ENCODE measurements around the gene CEP128.

- TF ChIP-seq, protein P1, sequence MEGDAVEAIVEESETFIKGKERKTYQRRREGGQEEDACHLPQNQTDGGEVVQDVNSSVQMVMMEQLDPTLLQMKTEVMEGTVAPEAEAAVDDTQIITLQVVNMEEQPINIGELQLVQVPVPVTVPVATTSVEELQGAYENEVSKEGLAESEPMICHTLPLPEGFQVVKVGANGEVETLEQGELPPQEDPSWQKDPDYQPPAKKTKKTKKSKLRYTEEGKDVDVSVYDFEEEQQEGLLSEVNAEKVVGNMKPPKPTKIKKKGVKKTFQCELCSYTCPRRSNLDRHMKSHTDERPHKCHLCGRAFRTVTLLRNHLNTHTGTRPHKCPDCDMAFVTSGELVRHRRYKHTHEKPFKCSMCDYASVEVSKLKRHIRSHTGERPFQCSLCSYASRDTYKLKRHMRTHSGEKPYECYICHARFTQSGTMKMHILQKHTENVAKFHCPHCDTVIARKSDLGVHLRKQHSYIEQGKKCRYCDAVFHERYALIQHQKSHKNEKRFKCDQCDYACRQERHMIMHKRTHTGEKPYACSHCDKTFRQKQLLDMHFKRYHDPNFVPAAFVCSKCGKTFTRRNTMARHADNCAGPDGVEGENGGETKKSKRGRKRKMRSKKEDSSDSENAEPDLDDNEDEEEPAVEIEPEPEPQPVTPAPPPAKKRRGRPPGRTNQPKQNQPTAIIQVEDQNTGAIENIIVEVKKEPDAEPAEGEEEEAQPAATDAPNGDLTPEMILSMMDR (IDR thresholded peaks at IDR 0.05; ENCODE audit: low read depth, low read length, poor library complexity, severe bottlenecking): no peak
- TF ChIP-seq EZH2phosphoT487 (IDR thresholded peaks at IDR 0.05; ENCODE audit: borderline replicate concordance, low read length): no peak
Observed at GRCh38 chr14:80638620-80639515, 302.7 kb downstream of the CEP128 start.
